CD4-positive, alpha-beta T cell treated with Interleukin-1 beta for 1 hour (primary cell): ENCODE data around the gene SLC25A21.
"Not testable (repeated sequence)": the region's sequence is repeated elsewhere in the genome, so short reads cannot be mapped to it uniquely, and the experiment has no call there.

Source experiments
- DNase-seq, 2 donors: peaks; one replicate each; pipeline ENCODE4 v3.0.0-alpha.2; 2020 to 2022

SLC25A21 gene

DNA sequence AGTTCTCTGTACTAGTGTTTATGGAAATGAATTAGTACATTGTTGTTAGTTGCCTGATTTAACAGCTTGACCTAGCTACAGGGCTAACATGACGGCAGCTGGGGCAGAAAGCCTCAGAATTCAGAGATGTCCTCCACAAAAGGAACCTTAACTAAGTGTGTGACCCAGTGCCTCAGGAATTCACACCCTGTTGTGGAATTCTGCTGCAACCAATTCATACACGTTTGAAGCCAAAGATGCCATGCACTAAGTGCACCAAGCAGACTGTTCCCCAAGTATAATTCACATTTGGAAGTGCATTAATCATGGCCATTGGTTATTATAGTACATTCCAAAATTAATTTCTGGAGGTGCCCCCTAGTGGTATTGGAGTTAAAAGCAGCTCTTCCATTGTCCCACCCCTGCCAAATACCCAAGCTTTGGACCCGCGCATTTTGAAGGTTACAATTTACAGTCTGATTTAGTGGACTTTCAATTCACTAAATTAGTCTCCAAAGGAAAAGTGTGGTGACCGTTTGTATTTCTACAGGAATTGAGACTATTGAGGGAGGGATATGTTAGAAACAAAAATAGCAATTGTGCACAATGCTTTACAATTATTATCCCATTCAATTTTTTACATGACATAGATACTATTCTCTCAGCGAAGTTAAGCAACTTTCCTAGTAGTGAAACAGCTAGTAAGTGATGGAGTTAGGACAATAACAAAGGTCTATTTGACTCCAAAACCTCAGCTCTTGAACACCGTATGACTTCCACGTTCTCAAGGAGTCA is 424.8 kb downstream of the SLC25A21 start:
- DNase-seq = no peak

GRCh38 chr14:36746872-36747271 is 425.5 kb downstream of the SLC25A21 start:
- no peak for DNase-seq

DNA sequence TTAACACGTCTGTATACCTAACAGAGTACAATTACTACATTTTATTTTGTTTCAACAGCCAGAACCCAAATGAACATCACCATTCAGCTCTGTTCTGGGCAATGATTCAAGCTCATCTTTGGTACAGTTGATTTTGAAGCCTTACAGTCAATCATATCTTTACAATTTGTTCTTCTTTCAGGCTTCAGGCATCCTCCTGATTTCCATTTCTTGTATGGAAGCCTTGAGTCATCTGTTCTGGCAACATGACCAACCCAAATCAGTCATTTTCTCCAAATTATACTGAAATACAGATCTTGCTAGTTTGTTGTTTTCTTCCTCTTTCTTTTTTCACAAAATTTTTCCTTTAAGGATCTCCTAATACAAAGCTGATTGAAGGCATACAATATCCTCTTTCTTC is 430.5 kb downstream of the SLC25A21 start:
- DNase-seq = no peak

GRCh38 chr14:36738269-36738668 is 434.1 kb downstream of the SLC25A21 start:
- no peak for DNase-seq

GRCh38 chr14:36726128-36726527 is 446.3 kb downstream of the SLC25A21 start:
- DNase-seq = no peak

DNA sequence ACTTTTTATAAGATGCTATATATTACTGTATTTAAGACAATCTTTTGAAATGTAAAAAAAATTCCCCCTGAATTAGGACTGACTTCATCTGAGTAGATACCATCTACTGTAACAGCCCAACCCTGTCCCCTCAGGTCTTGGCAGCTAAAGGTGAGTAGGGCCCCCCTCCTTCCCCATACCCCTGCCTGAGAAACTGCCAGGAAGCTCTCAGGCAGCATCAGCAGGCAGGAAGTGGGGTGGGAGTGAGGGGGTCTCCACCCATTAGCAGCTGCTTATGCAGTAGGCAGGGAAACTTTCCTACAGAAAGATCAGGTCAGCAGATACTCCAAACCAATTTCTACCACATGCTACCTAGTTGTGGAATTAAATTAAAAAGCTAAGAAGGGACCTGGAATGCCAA is 448.2 kb downstream of the SLC25A21 start:
- no peak for DNase-seq

GRCh38 chr14:36723530-36723929 is 448.9 kb downstream of the SLC25A21 start:
- no peak for DNase-seq

- no peak for DNase-seq
These were observed 450.5 kb downstream of the SLC25A21 start for GRCh38 chr14:36721877-36722276.

DNA sequence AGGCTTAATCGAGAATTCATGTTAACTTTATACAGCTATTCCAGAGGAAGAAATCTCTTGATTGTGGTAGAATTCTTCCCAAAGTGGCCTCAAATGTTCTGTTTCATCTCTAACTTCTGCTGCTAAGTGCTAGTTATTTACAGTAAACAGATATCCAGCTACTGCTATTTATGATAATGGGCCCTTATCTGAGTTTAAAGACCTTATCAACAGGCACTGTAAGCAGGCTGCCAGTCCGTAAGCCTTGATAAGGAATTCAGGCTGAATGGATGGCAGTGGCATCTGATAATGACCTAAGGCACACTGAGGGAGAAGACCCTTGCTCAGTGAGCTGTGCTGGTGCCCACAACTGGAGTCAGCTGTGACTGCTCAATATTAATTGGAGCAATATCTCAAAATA is 451.7 kb downstream of the SLC25A21 start:
- DNase-seq = no peak

- DNase-seq = no peak
These were observed 452.6 kb downstream of the SLC25A21 start for GRCh38 chr14:36719823-36720222.

DNA sequence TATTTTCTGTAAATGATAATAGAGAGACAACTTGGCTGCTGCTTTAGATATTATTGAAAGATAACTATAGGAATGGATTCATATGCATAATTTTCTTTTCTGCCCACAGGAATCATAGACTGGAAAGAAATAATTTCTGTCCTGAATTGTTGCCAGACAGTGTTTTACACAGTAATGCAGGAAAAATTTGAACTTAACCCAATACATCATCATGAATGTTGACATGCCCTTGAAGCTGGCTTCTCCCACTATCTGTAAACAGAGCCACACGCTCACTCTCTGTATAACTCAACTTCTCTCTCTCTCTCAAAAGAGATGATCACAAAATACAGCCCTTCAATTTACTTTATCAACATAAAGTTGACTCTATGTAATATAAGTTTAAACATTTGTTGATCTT is 454.2 kb downstream of the SLC25A21 start:
- no peak for DNase-seq

DNA sequence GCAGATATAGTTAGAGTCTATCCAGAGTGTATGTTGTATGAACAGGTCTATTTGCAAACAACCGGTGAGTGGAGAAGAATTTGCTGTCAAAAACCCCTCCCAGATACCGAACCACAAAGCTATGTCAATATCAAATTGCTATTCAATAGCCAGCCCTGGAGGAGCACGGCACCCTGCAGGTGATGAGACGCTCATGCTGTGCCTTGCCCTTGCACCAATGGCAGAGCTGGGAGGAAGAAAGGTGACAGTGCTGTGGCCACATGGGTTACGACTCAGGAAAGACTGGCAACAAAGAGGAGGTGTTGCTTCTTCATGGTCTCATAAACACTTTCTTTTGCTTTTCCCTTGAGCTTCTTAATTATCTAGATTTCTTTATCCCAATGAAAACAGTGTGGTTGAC is 455.0 kb downstream of the SLC25A21 start:
- DNase-seq = no peak

DNA sequence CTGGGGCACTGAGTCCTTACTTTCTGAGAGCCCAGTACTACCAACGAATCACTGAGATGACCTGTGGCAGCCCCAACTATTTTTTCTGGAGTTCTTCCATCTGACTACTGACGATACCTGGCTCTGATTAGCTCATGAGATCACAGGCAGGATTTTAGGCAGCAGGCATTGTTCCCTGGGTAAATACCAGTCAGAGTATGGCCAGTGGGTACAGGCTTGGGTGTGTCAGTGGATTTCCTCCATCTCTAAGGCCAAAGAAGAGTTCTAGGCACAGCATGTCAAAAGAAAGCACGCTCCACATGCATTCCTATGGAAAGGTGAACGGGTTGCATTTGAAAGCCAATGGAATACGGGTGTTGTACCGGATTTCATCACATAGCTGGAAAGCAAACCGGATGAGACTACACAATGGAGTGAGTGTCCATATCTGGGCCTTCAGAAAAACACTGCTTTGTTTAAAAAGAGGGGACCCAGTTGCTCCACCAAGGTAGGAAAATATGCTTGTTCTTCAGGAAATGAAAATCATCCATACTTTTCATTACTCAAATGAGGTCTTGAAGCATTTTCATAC is 455.7 kb downstream of the SLC25A21 start:
- DNase-seq = no peak

- no peak for DNase-seq
These were observed 458.3 kb downstream of the SLC25A21 start for GRCh38 chr14:36713960-36714703.

GRCh38 chr14:36707570-36707969 is 464.8 kb downstream of the SLC25A21 start:
- DNase-seq = no peak

DNA sequence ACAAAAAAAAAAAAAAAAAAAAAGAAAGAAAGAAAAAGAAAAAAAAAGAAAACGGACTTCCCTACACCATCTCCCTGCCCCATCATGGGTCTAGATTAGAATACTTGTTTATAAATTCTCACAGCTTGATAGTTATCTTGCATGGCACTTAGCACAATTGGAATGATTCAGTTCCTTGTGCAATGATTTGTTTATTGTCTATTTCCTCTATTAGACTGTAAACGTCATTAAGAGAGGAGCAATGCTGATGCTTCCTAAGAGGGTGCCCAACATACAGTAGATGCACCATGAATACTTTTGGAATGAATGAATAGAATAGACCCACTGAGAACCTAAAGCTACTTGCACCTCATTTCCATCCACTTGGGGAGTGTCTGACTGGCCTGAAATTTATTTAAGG is 469.9 kb downstream of the SLC25A21 start:
- DNase-seq = no peak

DNA sequence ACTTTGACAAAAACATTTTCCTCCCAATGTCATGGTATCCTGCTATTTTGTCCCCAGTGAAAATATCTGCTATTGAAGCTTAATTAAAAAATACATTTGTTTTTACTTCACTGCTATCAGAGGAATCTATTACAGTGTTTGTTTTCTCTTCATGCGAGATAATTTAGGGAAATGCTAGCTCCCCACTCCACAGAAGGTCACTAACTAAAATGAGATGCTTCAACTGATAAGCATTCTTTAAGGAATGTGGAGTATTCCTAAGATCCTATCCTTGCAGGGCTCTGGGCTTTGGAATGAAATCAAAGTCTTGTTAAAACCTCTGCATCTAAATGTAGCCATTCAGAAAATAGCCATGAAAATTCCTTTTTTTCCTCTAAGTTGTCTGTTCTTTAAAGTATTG is 471.3 kb downstream of the SLC25A21 start:
- DNase-seq = no peak

DNA sequence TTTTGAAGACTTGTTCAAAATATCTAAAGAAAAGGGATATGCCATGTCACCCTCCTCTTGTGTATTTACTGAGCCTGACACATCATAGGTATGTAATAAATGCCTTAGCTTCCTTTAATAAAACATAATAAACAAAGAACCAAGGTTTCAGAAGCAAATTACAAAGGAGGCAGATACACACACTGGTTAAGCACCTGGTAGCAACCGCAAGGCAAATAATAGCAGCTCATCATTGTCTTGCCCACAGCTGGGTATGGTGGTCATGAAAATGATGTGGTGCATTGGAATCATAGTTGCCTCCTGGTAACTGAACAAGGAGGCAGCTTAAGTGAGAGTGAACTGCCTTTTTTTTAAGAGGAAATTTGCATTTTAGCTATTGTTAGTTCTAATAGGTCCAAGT is 471.8 kb downstream of the SLC25A21 start:
- DNase-seq = no peak

- DNase-seq = not testable (repeated sequence)
These were observed 473.0 kb downstream of the SLC25A21 start for GRCh38 chr14:36699420-36699819.

GRCh38 chr14:36690311-36691040 is 481.9 kb downstream of the SLC25A21 start:
- no peak for DNase-seq

DNA sequence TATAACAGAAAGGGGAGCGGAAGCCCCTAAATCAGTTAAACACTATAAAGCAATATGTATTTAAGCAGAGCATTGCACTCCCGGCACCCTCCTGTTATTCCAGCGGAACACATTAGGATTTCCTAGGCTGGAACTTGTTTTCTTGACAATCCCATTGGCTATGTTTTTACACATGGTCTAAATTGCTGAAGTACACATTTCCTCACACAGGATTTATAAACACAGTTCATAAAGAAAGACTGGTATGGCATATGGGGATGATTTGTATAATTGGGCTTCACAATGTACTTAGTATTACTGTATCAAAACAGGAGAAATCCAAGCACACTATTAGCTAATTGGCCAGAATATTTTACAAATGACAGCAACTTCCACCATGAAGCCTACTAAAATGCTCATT is 487.5 kb downstream of the SLC25A21 start:
- no peak for DNase-seq

DNA sequence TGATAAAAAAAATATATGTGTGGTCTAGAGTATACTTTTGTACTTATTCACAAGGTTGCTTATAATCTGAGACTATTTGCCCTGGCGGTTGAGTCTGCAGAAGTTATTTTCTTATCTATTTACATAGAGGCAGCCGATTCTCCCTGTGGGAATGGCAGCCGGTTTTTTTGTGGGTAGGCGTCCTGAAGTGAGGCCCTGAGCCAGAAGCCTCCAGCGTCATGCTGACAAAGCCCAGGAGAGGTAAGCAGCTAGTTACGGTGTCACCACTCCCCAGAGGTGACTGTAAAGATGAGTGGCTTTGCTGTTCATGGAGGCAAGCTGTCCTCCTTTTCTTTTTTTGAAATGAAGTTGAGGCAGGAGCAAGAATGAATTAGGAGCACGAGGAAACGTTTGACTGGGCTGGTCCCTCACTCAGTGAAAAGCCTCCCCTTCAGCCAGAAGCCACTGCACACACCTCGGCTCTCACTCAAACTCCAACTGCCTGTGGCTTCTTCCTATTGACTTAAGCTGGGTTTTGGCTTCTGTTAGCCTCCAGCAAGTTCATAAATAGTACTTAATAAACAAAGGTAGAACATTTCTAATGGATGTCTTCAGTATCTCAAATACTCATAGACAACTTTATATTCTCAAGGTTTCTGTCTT is 489.2 kb downstream of the SLC25A21 start:
- DNase-seq = no peak

GRCh38 chr14:36682338-36682737 is 490.1 kb downstream of the SLC25A21 start:
- DNase-seq = no peak
